ENCODE data around the gene GLRX.

GLRX gene

DNA sequence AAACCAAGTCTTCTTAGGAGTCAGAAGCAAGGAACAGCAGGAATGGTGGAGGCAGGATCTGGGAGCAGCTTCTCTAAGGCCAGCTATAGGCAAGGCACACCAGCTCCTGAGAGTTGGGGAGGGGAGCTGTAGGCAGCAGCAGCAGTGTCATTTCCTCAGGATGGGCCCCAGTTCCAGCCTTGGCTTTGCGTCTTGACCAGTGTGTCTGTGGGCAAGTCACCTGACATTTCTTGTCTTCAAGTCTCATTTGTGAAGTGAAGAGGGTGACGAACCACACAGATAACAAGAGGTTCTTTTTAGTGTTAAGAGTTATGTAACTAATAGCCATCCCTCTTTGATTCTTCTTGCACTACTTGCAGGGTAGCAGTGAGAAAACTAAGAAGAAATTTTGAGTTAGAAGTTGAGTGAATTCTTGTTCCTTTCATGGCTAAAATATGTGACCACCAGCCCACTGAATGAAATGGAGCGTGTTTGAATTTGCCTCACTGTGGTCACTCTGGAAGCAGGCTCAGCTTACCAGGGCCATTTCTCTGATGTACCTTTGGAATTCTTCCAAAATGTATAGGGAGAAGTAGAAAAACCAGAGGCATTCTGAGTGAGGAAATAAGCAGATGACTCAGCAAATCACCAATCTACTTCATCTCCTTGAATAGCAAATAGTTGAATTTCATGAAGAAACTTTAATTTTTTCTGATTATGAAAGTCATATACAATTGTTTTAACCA lies 49.0 kb downstream of the GLRX start:
- no peak for DNase-seq

- no peak for DNase-seq
Observed at GRCh38 chr5:95771892-95772291, 50.6 kb downstream of the GLRX start.

GRCh38 chr5:95770830-95771708 lies 51.5 kb downstream of the GLRX start:
- DNase-seq: no peak

DNA sequence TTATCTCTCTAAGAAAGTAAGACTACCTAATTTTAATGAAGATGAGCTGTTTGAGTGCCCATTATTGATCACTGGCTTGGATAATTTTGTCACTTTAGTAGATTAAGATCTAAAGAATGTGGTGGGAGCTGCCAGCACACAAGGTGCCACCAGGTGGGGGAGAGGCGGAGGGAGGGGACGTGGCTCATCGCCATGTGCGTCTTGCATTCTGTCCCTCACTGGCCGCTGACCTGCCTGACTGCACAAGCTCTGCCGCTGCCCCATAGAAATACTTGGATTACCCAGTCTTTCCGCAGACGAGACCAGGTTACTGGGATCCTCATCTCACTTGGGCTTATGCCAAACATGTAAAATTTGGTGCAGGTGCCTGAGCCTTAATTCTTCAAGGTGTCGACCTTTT lies 53.8 kb downstream of the GLRX start:
- DNase-seq: no peak

DNA sequence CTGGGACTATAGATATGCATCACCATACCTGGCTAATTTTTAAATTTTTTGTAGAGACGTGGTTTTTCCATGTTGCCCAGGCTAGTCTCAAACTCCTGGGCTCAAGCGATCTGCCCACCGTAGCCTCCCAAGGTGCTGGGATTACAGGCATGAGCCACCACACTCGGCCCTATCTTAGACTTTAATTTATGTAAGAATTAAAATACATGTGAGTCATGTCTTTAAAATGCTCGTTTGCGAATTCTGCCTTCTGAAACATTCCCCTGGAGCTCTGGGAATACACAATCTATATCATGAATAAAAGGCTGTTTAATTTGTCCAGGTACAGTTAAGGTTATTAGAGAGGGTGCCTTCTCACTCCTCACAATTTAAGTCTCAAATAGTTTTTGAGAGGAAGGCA lies 58.6 kb downstream of the GLRX start:
- no peak for DNase-seq

All from CD4-positive, alpha-beta T cell treated with Interleukin-12 subunit alpha and Interleukin-12 subunit beta, for 1 hour (primary cell).